A549 (cell line): Measurements from ENCODE around the gene FAM228B.

ENCODE experiments used
- CTCF ChIP-seq: fragments of >200 bp; sonication (Bioruptor Twin); formaldehyde crosslinking; IDR thresholded peaks from 3 replicates; pipeline ENCODE4 v1.5.1; 2016
- NPAS2 ChIP-seq: fragments of 250-450 bp; sonication (Bioruptor Pico); IDR thresholded peaks from 2 replicates; pipeline ENCODE4 v1.8.0; 2022; ENCODE audit warnings: mild to moderate bottlenecking, moderate library complexity, borderline replicate concordance
- NR3C1 ChIP-seq: fragments of >200 bp; sonication (Bioruptor Twin); formaldehyde crosslinking; IDR thresholded peaks from 3 replicates; pipeline ENCODE4 v1.6.1; 2017
- POLR2A ChIP-seq: IDR thresholded peaks from 2 replicates; pipeline ENCODE4 v1.6.1; 2012; ENCODE audit warnings: mild to moderate bottlenecking, low read length

- TF ChIP-seq CTCF (no peak), NPAS2 (CRISPR knock-in tag) (no peak), NR3C1 (no peak), POLR2A (no peak)
Measured at GRCh38 chr2:24158131-24158530, 34.9 kb downstream of the FAM228B start.
